ENCODE results near the gene ARHGAP33. TPM values are rescaled to one million over a fixed set of nuclear protein-coding genes. Genes with fewer than 3 reads are reported as not detected.

The ARHGAP33 gene, protein sequence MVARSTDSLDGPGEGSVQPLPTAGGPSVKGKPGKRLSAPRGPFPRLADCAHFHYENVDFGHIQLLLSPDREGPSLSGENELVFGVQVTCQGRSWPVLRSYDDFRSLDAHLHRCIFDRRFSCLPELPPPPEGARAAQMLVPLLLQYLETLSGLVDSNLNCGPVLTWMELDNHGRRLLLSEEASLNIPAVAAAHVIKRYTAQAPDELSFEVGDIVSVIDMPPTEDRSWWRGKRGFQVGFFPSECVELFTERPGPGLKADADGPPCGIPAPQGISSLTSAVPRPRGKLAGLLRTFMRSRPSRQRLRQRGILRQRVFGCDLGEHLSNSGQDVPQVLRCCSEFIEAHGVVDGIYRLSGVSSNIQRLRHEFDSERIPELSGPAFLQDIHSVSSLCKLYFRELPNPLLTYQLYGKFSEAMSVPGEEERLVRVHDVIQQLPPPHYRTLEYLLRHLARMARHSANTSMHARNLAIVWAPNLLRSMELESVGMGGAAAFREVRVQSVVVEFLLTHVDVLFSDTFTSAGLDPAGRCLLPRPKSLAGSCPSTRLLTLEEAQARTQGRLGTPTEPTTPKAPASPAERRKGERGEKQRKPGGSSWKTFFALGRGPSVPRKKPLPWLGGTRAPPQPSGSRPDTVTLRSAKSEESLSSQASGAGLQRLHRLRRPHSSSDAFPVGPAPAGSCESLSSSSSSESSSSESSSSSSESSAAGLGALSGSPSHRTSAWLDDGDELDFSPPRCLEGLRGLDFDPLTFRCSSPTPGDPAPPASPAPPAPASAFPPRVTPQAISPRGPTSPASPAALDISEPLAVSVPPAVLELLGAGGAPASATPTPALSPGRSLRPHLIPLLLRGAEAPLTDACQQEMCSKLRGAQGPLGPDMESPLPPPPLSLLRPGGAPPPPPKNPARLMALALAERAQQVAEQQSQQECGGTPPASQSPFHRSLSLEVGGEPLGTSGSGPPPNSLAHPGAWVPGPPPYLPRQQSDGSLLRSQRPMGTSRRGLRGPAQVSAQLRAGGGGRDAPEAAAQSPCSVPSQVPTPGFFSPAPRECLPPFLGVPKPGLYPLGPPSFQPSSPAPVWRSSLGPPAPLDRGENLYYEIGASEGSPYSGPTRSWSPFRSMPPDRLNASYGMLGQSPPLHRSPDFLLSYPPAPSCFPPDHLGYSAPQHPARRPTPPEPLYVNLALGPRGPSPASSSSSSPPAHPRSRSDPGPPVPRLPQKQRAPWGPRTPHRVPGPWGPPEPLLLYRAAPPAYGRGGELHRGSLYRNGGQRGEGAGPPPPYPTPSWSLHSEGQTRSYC
- total RNA-seq = 10.1 and 15.2 TPM in 2 replicates
- long read RNA-seq = 0 reads

DNA sequence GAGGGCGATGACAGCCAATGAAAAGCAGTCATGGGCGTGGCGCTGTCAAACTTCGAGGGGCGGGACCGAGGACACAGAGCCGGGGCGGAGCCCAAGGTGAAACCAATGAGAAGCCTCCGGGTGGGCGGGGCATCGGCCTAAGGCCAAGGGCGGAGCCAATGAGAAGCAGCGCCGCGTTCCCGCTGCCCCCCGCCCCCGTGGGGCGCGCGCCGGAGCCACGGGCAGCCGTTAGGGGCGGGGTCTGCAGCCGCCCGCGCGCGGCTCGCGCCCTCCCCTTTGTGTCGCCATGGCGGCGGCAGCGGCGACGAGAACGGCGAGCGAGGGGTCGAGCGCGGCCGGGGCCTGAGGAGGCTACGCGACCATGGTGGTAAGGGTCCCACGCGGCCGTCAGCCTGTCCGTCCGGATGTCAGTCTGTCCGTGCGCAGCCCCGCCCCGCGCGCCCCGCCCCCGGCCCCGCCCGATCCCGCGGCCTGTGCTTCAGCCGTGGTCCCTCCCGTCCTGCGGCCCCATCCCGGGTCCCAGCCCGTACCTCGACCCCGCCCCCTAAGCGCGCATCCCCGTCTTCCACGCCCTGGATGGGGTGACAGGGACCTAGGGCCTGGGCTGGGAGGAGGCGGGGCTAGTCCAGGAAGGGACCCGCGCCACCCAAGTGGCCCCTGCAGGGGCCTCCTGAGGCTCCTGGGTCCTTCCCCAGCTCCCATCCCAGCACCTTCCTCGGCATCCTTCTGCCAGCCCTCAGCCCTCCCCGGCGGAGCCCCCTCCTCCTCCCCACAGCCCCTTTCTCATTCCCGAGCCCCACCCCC is at the start of gene ARHGAP33:
TSS of gene ARHGAP33 (plus strand) at position 267 of the 804 bp plus-strand sequence. CDS start at position 362, 95 bp downstream.
- H3K4me3 Mint-ChIP-seq (ENCODE audit: unreplicated experiment) = peak within 1 kb of the TSS; percentile 76
- no peaks in the 10 kb centered on the region for H3K27me3 Mint-ChIP-seq (ENCODE audit: unreplicated experiment)
- peaks cover 2% of the 10 kb centered on the region for H3K36me3 Mint-ChIP-seq (ENCODE audit: unreplicated experiment)
- TF ChIP-seq, protein P1, sequence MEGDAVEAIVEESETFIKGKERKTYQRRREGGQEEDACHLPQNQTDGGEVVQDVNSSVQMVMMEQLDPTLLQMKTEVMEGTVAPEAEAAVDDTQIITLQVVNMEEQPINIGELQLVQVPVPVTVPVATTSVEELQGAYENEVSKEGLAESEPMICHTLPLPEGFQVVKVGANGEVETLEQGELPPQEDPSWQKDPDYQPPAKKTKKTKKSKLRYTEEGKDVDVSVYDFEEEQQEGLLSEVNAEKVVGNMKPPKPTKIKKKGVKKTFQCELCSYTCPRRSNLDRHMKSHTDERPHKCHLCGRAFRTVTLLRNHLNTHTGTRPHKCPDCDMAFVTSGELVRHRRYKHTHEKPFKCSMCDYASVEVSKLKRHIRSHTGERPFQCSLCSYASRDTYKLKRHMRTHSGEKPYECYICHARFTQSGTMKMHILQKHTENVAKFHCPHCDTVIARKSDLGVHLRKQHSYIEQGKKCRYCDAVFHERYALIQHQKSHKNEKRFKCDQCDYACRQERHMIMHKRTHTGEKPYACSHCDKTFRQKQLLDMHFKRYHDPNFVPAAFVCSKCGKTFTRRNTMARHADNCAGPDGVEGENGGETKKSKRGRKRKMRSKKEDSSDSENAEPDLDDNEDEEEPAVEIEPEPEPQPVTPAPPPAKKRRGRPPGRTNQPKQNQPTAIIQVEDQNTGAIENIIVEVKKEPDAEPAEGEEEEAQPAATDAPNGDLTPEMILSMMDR (IDR thresholded peaks at IDR 0.05) = no peak
- DNase-seq (ENCODE audit: extremely low spot score, unreplicated experiment) = peak; percentile 99
- H3K4me1 Mint-ChIP-seq (ENCODE audit: unreplicated experiment) = peaks cover 24% of the 10 kb centered on the region
- H3K9me3 Mint-ChIP-seq (ENCODE audit: unreplicated experiment) = no peaks in the 10 kb centered on the region
- H3K27ac Mint-ChIP-seq (ENCODE audit: unreplicated experiment) = no peak within 1 kb of the TSS

DNA sequence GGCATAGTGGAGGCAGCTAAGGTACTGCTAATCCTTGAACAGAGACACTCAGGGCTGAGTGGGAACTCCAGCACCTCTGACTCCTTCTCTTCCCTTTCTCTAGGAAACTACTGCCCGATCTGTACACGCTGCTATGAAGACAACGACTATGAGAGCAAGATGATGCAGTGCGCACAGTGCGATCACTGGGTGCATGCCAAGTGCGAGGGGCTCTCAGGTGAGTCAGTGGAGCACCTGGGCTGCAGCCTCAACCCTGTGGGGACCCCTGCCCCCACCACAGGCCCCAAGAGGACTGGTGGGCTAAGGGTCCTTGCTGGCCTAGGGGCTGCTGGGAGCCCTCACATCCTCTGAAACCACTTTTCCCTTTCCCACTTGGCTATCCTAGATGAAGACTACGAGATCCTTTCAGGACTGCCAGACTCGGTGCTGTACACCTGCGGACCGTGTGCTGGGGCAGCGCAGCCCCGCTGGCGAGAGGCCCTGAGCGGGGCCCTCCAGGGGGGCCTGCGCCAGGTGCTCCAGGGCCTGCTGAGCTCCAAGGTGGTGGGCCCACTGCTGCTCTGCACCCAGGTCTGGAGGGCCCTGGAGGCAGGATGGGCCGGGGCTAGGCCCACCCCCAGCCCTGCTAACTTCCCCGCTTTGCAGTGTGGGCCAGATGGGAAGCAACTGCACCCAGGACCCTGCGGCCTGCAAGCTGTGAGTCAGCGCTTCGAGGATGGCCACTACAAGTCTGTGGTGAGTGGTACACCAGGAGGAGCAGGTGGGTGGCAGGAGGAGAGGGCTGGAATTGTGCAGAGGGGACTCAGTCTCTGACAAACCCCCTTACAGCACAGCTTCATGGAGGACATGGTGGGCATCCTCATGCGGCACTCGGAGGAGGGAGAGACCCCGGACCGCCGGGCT is 48.1 kb upstream of the ARHGAP33 start:
- TF ChIP-seq, protein P1 (IDR thresholded peaks at IDR 0.05) = no peak
- no peak overlapping the region for H3K4me3 Mint-ChIP-seq (ENCODE audit: unreplicated experiment)
- no peak for DNase-seq (ENCODE audit: extremely low spot score, unreplicated experiment)
- peaks cover 65% of the 10 kb centered on the region for H3K36me3 Mint-ChIP-seq (ENCODE audit: unreplicated experiment)
- no peaks in the 10 kb centered on the region for H3K27me3 Mint-ChIP-seq (ENCODE audit: unreplicated experiment)
- H3K27ac Mint-ChIP-seq (ENCODE audit: unreplicated experiment) = no peak overlapping the region
- no peaks in the 10 kb centered on the region for H3K9me3 Mint-ChIP-seq (ENCODE audit: unreplicated experiment)
- no peaks in the 10 kb centered on the region for H3K4me1 Mint-ChIP-seq (ENCODE audit: unreplicated experiment)

DNA sequence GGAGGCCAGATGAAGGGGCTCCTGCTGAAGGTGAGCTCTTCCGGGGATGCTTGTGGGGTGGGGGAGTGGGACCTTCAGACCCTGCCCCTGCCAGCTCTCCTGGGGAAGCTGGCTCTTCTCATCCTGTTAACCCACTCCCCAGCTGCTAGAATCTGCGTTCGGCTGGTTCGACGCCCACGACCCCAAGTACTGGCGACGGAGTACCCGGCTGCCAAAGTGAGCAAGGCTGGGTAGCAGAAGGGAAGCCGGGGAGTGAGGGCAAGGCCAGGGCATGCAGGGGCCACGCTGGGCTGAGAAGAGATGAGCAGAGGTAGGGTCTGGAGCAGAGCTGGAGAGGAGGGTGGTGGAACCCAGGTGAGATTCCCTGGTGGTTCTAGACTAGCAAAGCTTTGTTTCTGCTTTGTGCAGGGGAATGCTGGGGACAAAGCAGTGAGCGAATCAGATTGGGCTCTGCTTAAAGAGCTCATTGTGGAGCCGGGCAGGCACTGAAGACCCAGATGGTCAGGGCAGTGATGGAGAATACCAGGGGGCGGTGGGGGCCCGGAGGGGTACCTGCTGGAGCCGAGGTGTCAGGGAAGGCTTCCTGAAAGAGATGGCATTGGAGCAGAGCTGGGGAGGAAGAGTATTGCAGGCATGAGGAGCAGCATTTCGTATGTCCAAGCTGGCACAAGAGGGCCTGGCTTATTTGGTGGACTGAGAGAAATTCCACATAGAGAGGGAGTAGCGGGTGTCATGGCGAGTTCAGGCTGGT is 47.2 kb upstream of the ARHGAP33 start:
- peaks cover 61% of the 10 kb centered on the region for H3K36me3 Mint-ChIP-seq (ENCODE audit: unreplicated experiment)
- H3K9me3 Mint-ChIP-seq (ENCODE audit: unreplicated experiment) = no peaks in the 10 kb centered on the region
- H3K4me1 Mint-ChIP-seq (ENCODE audit: unreplicated experiment) = no peaks in the 10 kb centered on the region
- DNase-seq (ENCODE audit: extremely low spot score, unreplicated experiment) = no peak
- no peak overlapping the region for H3K4me3 Mint-ChIP-seq (ENCODE audit: unreplicated experiment)
- H3K27ac Mint-ChIP-seq (ENCODE audit: unreplicated experiment) = no peak overlapping the region
- TF ChIP-seq, protein P1 (IDR thresholded peaks at IDR 0.05) = no peak
- H3K27me3 Mint-ChIP-seq (ENCODE audit: unreplicated experiment) = no peaks in the 10 kb centered on the region

Data from osteocyte (in vitro differentiated cells).